ENCODE data around the gene TAC4. TPM values are rescaled to one million over a fixed set of nuclear protein-coding genes. Genes with fewer than 3 reads are reported as not detected.

Gene TAC4, protein sequence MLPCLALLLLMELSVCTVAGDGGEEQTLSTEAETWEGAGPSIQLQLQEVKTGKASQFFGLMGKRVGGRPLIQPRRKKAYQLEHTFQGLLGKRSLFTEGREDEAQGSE
- not detected for polyA plus RNA-seq

DNA sequence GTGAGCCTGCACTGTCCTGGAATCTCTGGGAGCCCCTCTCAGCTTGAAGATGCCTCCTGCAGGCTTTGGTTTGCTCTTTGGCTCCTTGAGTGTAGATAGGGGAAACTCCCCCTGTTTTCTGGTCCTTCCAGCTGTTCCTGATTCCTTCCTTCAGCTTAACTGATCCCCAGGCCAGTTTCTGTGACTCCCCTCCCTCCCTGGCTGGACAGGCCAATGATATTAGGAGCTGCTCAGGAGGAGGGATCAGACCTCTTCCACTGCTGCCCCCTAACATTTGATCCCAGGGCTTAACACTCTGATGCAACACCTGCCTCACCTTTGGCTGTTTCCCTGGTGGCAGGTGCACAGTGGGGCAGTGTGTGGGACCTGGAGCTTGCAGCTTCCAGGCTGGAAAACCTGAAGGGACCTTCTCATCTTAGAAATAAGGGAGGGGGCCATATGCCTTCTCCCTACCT, at the start of gene TAC4:
TSS of gene TAC4 (minus strand) at position 51 of the 455 bp plus-strand sequence. CDS start 52 bp downstream, outside the sequence.
- H3K9me3 Mint-ChIP-seq = no peaks in the 10 kb centered on the region
- H3K27me3 Mint-ChIP-seq (ENCODE audit: low read depth in 3 of 3) = peaks cover 1 to 9% (median 8%) of the 10 kb centered on the region in 3 donors
- H3K36me3 Mint-ChIP-seq = peaks cover 0 to under 1% (median 0%) of the 10 kb centered on the region in 3 donors
- H3K27ac Mint-ChIP-seq = peak within 1 kb of the TSS in 4 of 6 donors; percentile 6 to 86 (median 38)
- DNase-seq = no peak
- H3K4me1 Mint-ChIP-seq = peaks cover 29 to 34% of the 10 kb centered on the region in 2 donors
- H3K4me3 Mint-ChIP-seq = no peak within 1 kb of the TSS

DNA sequence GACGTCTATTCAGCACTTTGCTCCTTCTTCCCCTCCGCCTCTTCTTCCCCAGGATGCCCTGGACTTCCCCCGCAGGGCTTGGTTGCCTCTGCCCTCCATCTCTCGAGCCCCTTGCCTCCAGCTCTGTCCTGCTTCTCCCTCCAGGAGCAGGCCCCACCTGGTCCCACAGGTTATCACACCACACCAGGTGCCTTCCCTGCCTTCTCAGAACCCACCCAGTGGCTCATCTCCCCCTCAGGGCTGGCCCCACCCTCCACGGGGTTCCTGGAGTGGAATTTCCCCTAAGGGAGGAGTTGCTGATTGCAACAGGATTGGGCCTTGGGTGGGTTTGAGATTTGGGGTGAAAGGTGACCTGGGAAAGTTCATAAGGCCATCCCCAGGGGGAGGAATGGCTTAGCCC, 49.0 kb upstream of the TAC4 start:
- no peaks in the 10 kb centered on the region for H3K4me1 Mint-ChIP-seq
- peak overlapping the region in 1 of 6 donors; percentile 55 for H3K27ac Mint-ChIP-seq
- no peak for DNase-seq
- no peaks in the 10 kb centered on the region for H3K36me3 Mint-ChIP-seq
- H3K4me3 Mint-ChIP-seq = no peak overlapping the region
- peaks cover 14 to 17% (median 16%) of the 10 kb centered on the region in 3 donors for H3K27me3 Mint-ChIP-seq (ENCODE audit: low read depth in 3 of 3)
- H3K9me3 Mint-ChIP-seq = peaks cover 0 to 4% (median 0%) of the 10 kb centered on the region in 6 donors

DNA sequence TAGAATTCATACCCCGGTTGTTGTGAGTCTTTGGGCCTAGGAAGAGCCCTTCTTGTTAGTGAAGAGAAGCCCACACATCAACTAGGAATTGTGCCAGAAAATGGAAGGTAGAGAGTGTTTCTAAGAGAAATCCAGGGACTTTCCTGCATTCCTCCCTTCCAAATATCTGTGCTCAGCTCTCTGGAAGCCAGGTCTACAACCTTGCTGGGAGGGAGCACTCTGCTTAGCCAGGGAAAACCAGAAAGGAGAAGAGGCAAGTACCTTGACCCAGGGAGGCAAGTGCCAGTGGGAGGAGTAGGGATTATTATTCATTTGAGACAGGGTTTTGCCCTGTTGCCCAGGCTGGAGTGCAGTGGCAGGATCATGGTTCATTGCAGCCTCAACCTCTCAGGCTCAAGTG, 48.4 kb upstream of the TAC4 start:
- H3K36me3 Mint-ChIP-seq = no peaks in the 10 kb centered on the region
- no peak overlapping the region for H3K4me3 Mint-ChIP-seq
- H3K9me3 Mint-ChIP-seq = peaks cover 0 to 4% (median 0%) of the 10 kb centered on the region in 6 donors
- no peaks in the 10 kb centered on the region for H3K4me1 Mint-ChIP-seq
- peaks cover 12 to 23% (median 17%) of the 10 kb centered on the region in 3 donors for H3K27me3 Mint-ChIP-seq (ENCODE audit: low read depth in 3 of 3)
- no peak for DNase-seq
- H3K27ac Mint-ChIP-seq = no peak overlapping the region

DNA sequence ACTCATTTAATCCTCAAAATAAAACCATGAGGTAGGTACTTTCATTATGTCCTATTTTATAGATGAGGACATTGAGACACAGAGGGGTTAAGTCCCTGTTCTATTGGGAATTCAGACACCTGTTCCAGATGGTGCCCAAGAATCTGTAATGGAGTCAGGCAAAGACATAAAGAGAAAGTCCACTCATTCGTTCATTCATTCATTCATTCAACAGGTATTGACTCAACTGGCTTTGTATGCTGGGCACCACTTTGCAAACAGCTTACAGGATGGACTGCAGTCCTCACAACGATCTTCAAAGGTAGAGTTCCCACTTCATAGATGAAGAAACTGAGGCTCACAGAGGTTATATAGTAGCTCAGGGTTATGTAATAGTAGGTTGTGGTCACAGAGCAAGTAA, 47.9 kb upstream of the TAC4 start:
- peaks cover 0 to 4% (median 0%) of the 10 kb centered on the region in 6 donors for H3K9me3 Mint-ChIP-seq
- H3K4me1 Mint-ChIP-seq = no peaks in the 10 kb centered on the region
- H3K4me3 Mint-ChIP-seq = no peak overlapping the region
- H3K27ac Mint-ChIP-seq = no peak overlapping the region
- no peak for DNase-seq
- no peaks in the 10 kb centered on the region for H3K36me3 Mint-ChIP-seq
- peaks cover 11 to 27% (median 14%) of the 10 kb centered on the region in 3 donors for H3K27me3 Mint-ChIP-seq (ENCODE audit: low read depth in 3 of 3)

DNA sequence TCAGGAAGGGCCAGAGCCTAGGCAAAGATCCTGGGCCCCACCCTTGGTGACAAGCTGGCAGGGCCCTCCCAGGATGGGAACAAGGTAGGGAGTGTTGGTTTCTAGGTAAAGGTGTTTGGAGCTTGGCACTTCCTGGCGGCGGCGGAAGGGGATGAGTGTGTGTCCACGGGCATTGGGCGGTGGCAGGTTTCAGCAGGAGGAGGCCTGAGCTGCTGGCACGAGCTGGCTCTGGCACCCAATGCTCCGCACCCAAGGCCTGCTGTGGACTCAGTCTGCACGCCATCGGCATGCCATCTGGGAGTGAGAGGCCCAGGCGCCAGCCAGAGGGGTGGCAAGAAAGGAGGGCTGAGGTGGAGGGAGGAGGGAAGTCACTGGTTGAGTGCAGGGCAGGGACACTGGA, 46.9 kb upstream of the TAC4 start:
- DNase-seq = no peak
- no peak overlapping the region for H3K4me3 Mint-ChIP-seq
- peaks cover 0 to 4% (median 0%) of the 10 kb centered on the region in 6 donors for H3K9me3 Mint-ChIP-seq
- no peaks in the 10 kb centered on the region for H3K4me1 Mint-ChIP-seq
- H3K36me3 Mint-ChIP-seq = no peaks in the 10 kb centered on the region
- H3K27ac Mint-ChIP-seq = no peak overlapping the region
- H3K27me3 Mint-ChIP-seq (ENCODE audit: low read depth in 3 of 3) = peaks cover 8 to 27% (median 11%) of the 10 kb centered on the region in 3 donors

DNA sequence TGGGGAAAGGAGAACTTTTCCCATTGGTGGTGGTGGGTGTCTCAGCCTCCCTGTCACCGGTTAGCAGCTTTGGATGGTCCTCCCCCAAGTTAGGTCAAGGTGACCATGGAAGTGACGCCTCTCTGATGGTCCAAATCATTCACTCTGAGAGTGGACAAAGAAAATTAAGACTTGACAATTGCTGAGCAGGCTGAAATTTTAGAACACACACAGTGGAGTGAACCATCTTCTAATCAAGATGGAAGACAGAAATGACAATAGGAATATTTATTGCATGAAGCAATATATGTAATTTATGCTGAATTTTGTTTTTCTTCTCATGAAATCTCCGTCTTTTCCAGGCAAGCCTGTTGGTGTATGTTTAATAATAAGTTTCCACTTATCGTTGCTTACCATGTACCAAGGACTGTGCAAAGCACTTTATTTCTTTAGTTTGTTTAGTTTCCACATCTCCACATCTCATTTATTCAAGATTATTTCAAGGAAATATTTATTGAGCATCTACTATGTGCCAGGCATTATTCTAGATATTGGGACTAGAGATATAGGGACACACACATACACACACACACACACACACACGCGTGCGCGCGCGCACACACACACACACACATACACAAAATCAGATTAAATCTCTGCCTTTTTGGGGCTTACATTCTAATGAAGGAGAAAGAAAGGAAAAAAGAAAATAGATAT, 44.0 kb upstream of the TAC4 start:
- Mint-ChIP-seq H3K4me3 (no peak overlapping the region), H3K27ac (no peak overlapping the region), H3K9me3 (peaks cover 0 to 2% (median 0%) of the 10 kb centered on the region in 6 donors), H3K27me3 (ENCODE audit: low read depth in 3 of 3) (peaks cover 10 to 30% (median 15%) of the 10 kb centered on the region in 3 donors), H3K4me1 (no peaks in the 10 kb centered on the region), H3K36me3 (no peaks in the 10 kb centered on the region)
- no peak for DNase-seq

DNA sequence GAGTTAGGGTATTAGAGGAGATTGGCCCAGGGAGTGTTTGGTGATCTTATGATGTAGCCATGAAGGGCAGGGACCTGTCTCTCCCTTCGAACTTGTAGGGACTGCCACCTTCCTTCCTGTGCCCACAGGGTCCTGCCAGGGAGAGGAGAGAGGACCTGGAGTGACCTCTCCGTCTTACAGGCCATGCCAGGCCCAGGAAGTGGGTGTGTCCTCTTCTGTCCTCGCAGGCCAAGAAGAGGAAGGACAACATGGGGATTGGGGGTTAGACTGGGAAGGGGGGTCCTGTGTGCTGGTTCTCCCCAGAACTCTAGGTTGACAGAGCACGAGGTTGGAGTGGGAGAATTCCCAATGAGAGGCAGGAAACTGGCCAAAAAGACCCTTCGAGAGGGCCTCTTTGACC, 43.4 kb upstream of the TAC4 start:
- peaks cover 0 to 2% (median 0%) of the 10 kb centered on the region in 6 donors for H3K9me3 Mint-ChIP-seq
- H3K36me3 Mint-ChIP-seq = no peaks in the 10 kb centered on the region
- no peak overlapping the region for H3K4me3 Mint-ChIP-seq
- H3K27ac Mint-ChIP-seq = no peak overlapping the region
- DNase-seq = no peak
- H3K27me3 Mint-ChIP-seq (ENCODE audit: low read depth in 3 of 3) = peaks cover 10 to 30% (median 15%) of the 10 kb centered on the region in 3 donors
- H3K4me1 Mint-ChIP-seq = no peaks in the 10 kb centered on the region

DNA sequence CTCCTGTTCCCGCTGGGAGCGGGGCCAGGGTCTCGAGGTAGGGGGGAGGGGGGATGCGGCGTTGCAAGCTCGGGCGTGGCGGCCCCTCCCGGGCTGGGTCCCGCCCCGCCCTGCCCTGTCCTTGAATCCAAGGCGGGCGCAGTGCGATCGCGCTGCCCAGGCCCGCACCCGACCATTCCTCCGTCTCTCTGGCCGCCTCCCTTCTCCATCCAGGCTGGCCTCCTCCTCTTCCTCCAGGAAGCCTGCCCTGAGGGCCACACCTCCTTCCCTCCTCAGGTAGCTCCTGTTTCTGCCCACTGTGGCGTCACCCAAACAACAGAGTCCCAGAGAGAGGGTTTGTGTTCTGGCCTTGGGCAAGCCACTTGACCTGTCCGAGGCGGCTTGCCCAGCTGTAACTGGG, 43.0 kb upstream of the TAC4 start:
- Mint-ChIP-seq H3K36me3 (no peaks in the 10 kb centered on the region), H3K9me3 (peaks cover 0 to 2% (median 0%) of the 10 kb centered on the region in 6 donors), H3K27ac (no peak overlapping the region), H3K4me3 (no peak overlapping the region), H3K27me3 (ENCODE audit: low read depth in 3 of 3) (peaks cover 8 to 30% (median 15%) of the 10 kb centered on the region in 3 donors), H3K4me1 (no peaks in the 10 kb centered on the region)
- DNase-seq = no peak

DNA sequence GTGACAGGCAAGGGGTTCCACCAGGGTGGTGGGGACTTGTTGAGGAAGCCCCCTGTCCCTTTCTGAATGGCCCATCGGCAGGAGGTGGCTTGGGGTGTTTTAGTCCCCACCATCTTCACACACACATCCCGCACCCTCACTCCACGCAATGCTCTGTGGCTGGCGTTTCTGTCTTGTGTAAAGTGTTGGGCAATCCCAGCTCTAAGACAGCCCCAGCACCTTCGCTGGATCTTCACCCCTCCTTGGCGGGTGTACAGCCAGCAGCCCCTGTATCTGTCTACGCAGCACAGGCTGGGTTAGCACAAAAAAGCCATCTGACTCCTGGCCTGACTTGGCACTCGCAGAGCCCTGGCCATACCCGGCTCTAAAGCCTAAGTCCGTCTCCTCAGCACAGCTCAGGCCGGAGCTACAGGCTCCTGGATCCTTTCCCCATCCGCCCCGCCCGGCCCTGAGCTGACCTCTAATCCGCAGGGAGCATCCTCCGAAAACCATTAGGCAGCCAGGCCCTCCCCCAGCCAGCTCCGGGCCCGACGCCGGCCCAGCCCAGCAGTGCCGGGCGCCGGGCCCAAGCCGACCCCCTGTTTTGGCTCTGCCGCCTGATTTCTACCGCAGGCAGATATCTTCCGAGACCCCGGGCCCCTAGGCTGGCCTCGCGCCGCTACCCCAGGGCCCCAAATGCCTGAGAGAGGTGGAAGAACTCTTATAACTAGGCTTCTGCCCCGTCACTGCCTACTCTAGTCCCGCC, 42.4 kb upstream of the TAC4 start:
- Mint-ChIP-seq H3K27ac (no peak overlapping the region), H3K27me3 (ENCODE audit: low read depth in 3 of 3) (peaks cover 9 to 30% (median 19%) of the 10 kb centered on the region in 3 donors), H3K36me3 (no peaks in the 10 kb centered on the region), H3K9me3 (peaks cover 0 to 2% (median 0%) of the 10 kb centered on the region in 6 donors), H3K4me3 (no peak overlapping the region), H3K4me1 (no peaks in the 10 kb centered on the region)
- DNase-seq = no peak

DNA sequence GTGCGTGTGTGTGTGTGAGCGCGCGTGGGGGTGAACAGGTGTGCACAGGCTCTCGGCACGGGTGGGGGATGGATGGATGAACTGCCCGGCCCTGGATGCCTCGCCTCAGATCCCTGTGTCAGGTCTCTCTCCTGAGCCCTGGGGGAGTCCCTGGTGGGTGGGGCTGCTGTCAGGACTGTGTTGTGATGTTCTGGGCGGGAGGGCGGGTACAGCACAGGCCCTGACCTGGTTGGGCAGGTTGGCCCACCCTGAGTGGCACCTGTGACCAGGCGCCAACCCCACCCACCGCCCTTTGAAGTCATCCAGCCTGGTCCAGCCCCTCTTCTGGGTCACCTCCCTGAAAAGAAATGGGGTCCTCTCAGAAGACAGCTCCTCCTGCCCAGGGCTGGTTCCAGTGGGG, 41.6 kb upstream of the TAC4 start:
- no peak for DNase-seq
- Mint-ChIP-seq H3K36me3 (no peaks in the 10 kb centered on the region), H3K9me3 (peaks cover 0 to 2% (median 0%) of the 10 kb centered on the region in 6 donors), H3K4me3 (no peak overlapping the region), H3K27ac (no peak overlapping the region), H3K4me1 (no peaks in the 10 kb centered on the region), H3K27me3 (ENCODE audit: low read depth in 3 of 3) (peaks cover 9 to 26% (median 14%) of the 10 kb centered on the region in 3 donors)

DNA sequence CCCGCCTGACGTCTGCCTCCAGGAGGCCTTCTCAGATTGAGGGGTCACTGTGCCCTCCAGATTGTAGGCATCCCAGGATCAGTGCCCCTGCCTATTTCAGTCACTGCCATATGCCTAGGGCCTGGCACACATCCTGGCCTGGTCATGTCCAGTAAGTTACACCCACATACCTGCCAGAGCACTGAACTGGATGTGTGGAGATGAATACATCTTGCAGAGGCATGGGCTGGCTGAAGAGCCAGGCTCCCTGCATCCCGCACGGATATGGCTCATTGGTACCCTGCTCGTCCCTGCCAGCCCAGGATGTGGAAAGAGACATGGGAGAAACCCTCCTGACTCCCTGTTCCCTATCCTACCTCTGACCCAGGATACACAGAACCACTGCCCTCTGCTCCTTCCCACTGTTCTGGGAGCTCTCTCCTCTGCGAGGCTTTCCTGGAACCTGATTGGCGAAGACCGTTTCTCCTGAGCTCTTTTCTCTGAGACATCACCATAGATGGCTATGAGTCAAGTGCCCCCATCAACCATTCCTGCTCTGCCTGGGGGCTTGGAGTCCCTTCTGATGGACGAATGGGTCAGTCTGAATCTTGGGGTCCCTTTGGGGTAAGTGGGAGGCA, 40.0 kb upstream of the TAC4 start:
- peaks cover 7 to 29% (median 10%) of the 10 kb centered on the region in 3 donors for H3K27me3 Mint-ChIP-seq (ENCODE audit: low read depth in 3 of 3)
- H3K4me1 Mint-ChIP-seq = no peaks in the 10 kb centered on the region
- no peaks in the 10 kb centered on the region for H3K36me3 Mint-ChIP-seq
- no peak for DNase-seq
- H3K9me3 Mint-ChIP-seq = no peaks in the 10 kb centered on the region
- no peak overlapping the region for H3K27ac Mint-ChIP-seq
- H3K4me3 Mint-ChIP-seq = no peak overlapping the region

DNA sequence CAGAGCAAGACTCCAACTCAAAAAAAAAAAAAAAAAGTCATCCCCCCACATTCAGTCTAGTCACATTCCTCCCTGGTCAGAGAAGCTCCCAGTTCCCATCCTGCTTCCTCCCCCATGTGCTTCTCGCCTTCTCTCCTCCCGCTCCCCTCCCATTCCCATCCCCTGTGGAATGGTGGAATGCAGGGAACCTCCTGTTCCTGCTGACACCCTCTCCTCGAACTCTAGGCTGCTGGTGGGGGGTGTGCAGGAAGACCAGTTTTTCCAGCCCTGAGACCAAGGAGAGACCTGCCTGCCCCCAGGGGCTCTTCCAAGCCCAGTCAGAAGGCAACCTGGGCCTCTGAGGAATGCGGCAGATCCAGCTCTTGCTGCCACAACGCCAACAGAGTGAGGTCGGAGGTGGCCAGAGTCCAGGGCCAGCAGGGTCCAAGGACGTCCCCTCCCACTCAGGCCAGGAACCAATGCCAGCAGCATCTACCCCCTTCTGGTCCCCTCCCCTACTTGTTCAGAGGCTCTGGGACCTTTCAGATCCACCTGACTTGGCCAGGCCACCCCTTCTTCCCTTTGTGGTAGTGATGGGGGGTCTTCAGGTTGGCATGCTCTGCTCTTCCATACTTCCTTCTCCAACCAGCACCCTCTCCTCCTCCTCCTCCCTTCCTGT, 39.3 kb upstream of the TAC4 start:
- DNase-seq = no peak
- Mint-ChIP-seq H3K4me1 (no peaks in the 10 kb centered on the region), H3K27ac (no peak overlapping the region), H3K9me3 (no peaks in the 10 kb centered on the region), H3K36me3 (no peaks in the 10 kb centered on the region), H3K27me3 (ENCODE audit: low read depth in 3 of 3) (peaks cover 7 to 35% (median 12%) of the 10 kb centered on the region in 3 donors), H3K4me3 (no peak overlapping the region)

DNA sequence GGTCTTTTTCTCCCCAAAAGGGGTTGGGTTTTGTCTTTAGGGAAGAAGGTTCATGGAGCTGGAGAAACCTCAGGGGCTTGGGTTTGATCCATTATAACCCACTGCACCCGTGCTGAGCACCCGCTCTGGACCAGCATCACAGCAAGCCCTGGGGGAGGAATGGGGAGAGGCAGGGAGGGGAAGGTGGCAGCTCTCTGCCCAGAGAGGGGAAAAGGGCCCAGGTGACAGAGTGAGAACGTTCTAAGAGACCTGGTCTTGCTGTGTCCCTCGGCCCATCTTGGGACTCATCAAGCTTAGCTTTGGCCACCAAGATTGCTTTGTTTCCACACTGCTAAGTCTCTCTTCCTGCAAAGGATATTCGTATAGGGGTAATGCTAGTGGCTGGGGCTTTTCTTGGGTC, 38.2 kb upstream of the TAC4 start:
- no peaks in the 10 kb centered on the region for H3K4me1 Mint-ChIP-seq
- H3K4me3 Mint-ChIP-seq = no peak overlapping the region
- no peak overlapping the region for H3K27ac Mint-ChIP-seq
- H3K27me3 Mint-ChIP-seq (ENCODE audit: low read depth in 3 of 3) = peaks cover 5 to 23% (median 11%) of the 10 kb centered on the region in 3 donors
- no peaks in the 10 kb centered on the region for H3K9me3 Mint-ChIP-seq
- DNase-seq = no peak
- no peaks in the 10 kb centered on the region for H3K36me3 Mint-ChIP-seq

Data from immature natural killer cell (primary cell).